HG02623 (cell line): Measurements from ENCODE around the gene USP34.
"Not testable (repeated sequence)": the region's sequence is repeated elsewhere in the genome, so short reads cannot be mapped to it uniquely, and the experiment has no call there.

ENCODE experiments used
- ATAC-seq: cut with Tn5 transposase; IDR thresholded peaks from one replicate; pipeline ENCODE4 v1.9.1; 2021; ENCODE audit warnings: moderate library complexity; ENCODE audit not compliant: unreplicated experiment

Gene USP34

GRCh38 chr2:61432990-61433389 lies 37.9 kb downstream of the USP34 start:
- ATAC-seq: no peak

- ATAC-seq: no peak
Observed at GRCh38 chr2:61431345-61431744, 39.5 kb downstream of the USP34 start.

GRCh38 chr2:61426267-61426897 lies 44.5 kb downstream of the USP34 start:
- peak; percentile 72 for ATAC-seq

- no peak for ATAC-seq
Observed at GRCh38 chr2:61425605-61426155, 45.2 kb downstream of the USP34 start.

- ATAC-seq: no peak
Observed at GRCh38 chr2:61423714-61424113, 47.2 kb downstream of the USP34 start.

GRCh38 chr2:61421611-61422010 lies 49.3 kb downstream of the USP34 start:
- no peak for ATAC-seq

- ATAC-seq: no peak
Observed at GRCh38 chr2:61420991-61421544, 49.8 kb downstream of the USP34 start.

- no peak for ATAC-seq
Observed at GRCh38 chr2:61419570-61419969, 51.3 kb downstream of the USP34 start.

GRCh38 chr2:61419129-61419528 lies 51.8 kb downstream of the USP34 start:
- no peak for ATAC-seq

GRCh38 chr2:61416871-61417645 lies 53.8 kb downstream of the USP34 start:
- ATAC-seq: no peak

- no peak for ATAC-seq
Observed at GRCh38 chr2:61415265-61415664, 55.6 kb downstream of the USP34 start.

GRCh38 chr2:61414674-61415073 lies 56.2 kb downstream of the USP34 start:
- no peak for ATAC-seq

- no peak for ATAC-seq
Observed at GRCh38 chr2:61411109-61411508, 59.8 kb downstream of the USP34 start.

- no peak for ATAC-seq
Observed at GRCh38 chr2:61410185-61410584, 60.7 kb downstream of the USP34 start.

- no peak for ATAC-seq
Observed at GRCh38 chr2:61405813-61406212, 65.1 kb downstream of the USP34 start.

GRCh38 chr2:61404438-61404837 lies 66.4 kb downstream of the USP34 start:
- no peak for ATAC-seq

GRCh38 chr2:61398413-61398812 lies 72.5 kb downstream of the USP34 start:
- no peak for ATAC-seq

- no peak for ATAC-seq
Observed at GRCh38 chr2:61396005-61396404, 74.9 kb downstream of the USP34 start.

GRCh38 chr2:61387588-61387987 lies 83.3 kb downstream of the USP34 start:
- not testable (repeated sequence) for ATAC-seq

GRCh38 chr2:61380882-61381197 lies 90.0 kb downstream of the USP34 start:
- not testable (repeated sequence) for ATAC-seq

- ATAC-seq: no peak
Observed at GRCh38 chr2:61380056-61380881, 90.6 kb downstream of the USP34 start.
